Measurements from ENCODE around the gene TAS2R50.

- TF ChIP-seq POLR2A (IDR thresholded peaks at IDR 0.05; ENCODE audit: low read depth, low read length) (no peak), MAX (IDR thresholded peaks at IDR 0.05; ENCODE audit: insufficient read depth, insufficient read length) (no peak), CTCF (IDR thresholded peaks at IDR 0.05; ENCODE audit: extremely low read depth in 1 of 2, insufficient read depth in 1 of 2, low read depth in 1 of 2, low read length in 2 of 2) (no peak), MYC (IDR thresholded peaks at IDR 0.05; ENCODE audit: low read depth, low read length) (no peak), POLR2AphosphoS5 (IDR thresholded peaks at IDR 0.05; ENCODE audit: insufficient read depth, low read depth, low read length) (no peak), EZH2 (IDR thresholded peaks at IDR 0.05; ENCODE audit: borderline replicate concordance, low read depth, low read length, severe bottlenecking) (no peak), JUN (IDR thresholded peaks at IDR 0.05; ENCODE audit: borderline replicate concordance, insufficient read depth, insufficient read length, low read depth) (no peak), GATA2 (IDR thresholded peaks at IDR 0.05; ENCODE audit: insufficient read depth, insufficient read length, low read depth, low read length) (no peak), FOS (IDR thresholded peaks at IDR 0.05; ENCODE audit: borderline replicate concordance, insufficient read depth, low read length) (no peak)
Measured at GRCh38 chr12:10966314-10966713, 20.4 kb downstream of the TAS2R50 start.
